22Rv1 (cell line): ENCODE measurements around the gene PPP1R16B.

Source experiments
- CTCF ChIP-seq: fragments of 450-650 bp; IDR thresholded peaks from 2 replicates; pipeline ENCODE4 v1.5.1; 2017; ENCODE audit warnings: mild to moderate bottlenecking
- ZFX ChIP-seq: fragments of 450-650 bp; IDR thresholded peaks from 2 replicates; pipeline ENCODE4 v1.6.1; 2017; ENCODE audit warnings: antibody characterized with exemption, borderline replicate concordance

- TF ChIP-seq CTCF (no peak), ZFX (no peak)
Observed at GRCh38 chr20:38883981-38884733, 78.7 kb downstream of the PPP1R16B start.
